ENCODE data around the gene LTK. TPM values are rescaled to one million over a fixed set of nuclear protein-coding genes. Genes with fewer than 3 reads are reported as not detected.

LTK gene
- 1 to 10 TPM; 1.9 to 2.8 TPM for total RNA-seq

- peaks cover 8% of the 10 kb centered on the region for H3K4me1 Mint-ChIP-seq
- H3K9me3 Mint-ChIP-seq = no peaks in the 10 kb centered on the region
- H3K4me3 Mint-ChIP-seq = peak within 1 kb of the TSS; percentile 77
- H3K27me3 Mint-ChIP-seq = no peaks in the 10 kb centered on the region
- H3K36me3 Mint-ChIP-seq (ENCODE audit: low read depth) = peaks cover 16% of the 10 kb centered on the region
- H3K27ac Mint-ChIP-seq = no peak within 1 kb of the TSS
- ATAC-seq (replicated peaks) = peak; percentile 75
Measured at GRCh38 chr15:41513506-41514227, at the start of gene LTK. Gene LTK, minus strand, starts transcription at chr15:41513827. Its CDS starts 118 bp downstream, at chr15:41513709.

GRCh38 chr15:41562784-41563198, 49.2 kb upstream of the LTK start:
- ATAC-seq (replicated peaks) = no peak
- H3K4me1 Mint-ChIP-seq = peaks cover 8% of the 10 kb centered on the region
- H3K9me3 Mint-ChIP-seq = no peaks in the 10 kb centered on the region
- no peak overlapping the region for H3K27ac Mint-ChIP-seq
- no peak overlapping the region for H3K4me3 Mint-ChIP-seq
- peaks cover 12% of the 10 kb centered on the region for H3K27me3 Mint-ChIP-seq
- H3K36me3 Mint-ChIP-seq (ENCODE audit: low read depth) = no peaks in the 10 kb centered on the region

GRCh38 chr15:41562244-41562643, 48.6 kb upstream of the LTK start:
- no peaks in the 10 kb centered on the region for H3K36me3 Mint-ChIP-seq (ENCODE audit: low read depth)
- no peak overlapping the region for H3K27ac Mint-ChIP-seq
- no peak for ATAC-seq (replicated peaks)
- H3K4me1 Mint-ChIP-seq = peaks cover 8% of the 10 kb centered on the region
- no peaks in the 10 kb centered on the region for H3K9me3 Mint-ChIP-seq
- peaks cover 12% of the 10 kb centered on the region for H3K27me3 Mint-ChIP-seq
- no peak overlapping the region for H3K4me3 Mint-ChIP-seq

- no peak for ATAC-seq (replicated peaks)
- Mint-ChIP-seq H3K4me1 (peaks cover 8% of the 10 kb centered on the region), H3K27me3 (peaks cover 12% of the 10 kb centered on the region), H3K27ac (no peak overlapping the region), H3K4me3 (no peak overlapping the region), H3K9me3 (no peaks in the 10 kb centered on the region), H3K36me3 (ENCODE audit: low read depth) (no peaks in the 10 kb centered on the region)
Measured at GRCh38 chr15:41561777-41562145, 48.1 kb upstream of the LTK start.

GRCh38 chr15:41561104-41561776, 47.6 kb upstream of the LTK start:
- Mint-ChIP-seq H3K9me3 (no peaks in the 10 kb centered on the region), H3K4me3 (no peak overlapping the region), H3K4me1 (peaks cover 8% of the 10 kb centered on the region), H3K36me3 (ENCODE audit: low read depth) (no peaks in the 10 kb centered on the region), H3K27ac (no peak overlapping the region), H3K27me3 (peaks cover 12% of the 10 kb centered on the region)
- no peak for ATAC-seq (replicated peaks)

- Mint-ChIP-seq H3K36me3 (ENCODE audit: low read depth) (no peaks in the 10 kb centered on the region), H3K27ac (no peak overlapping the region), H3K27me3 (peaks cover 12% of the 10 kb centered on the region), H3K9me3 (no peaks in the 10 kb centered on the region), H3K4me1 (peaks cover 8% of the 10 kb centered on the region), H3K4me3 (peak overlapping the region; percentile 71)
- no peak for ATAC-seq (replicated peaks)
Measured at GRCh38 chr15:41560572-41560874, 46.9 kb upstream of the LTK start.

- peaks cover 13% of the 10 kb centered on the region for H3K4me1 Mint-ChIP-seq
- H3K27me3 Mint-ChIP-seq = peaks cover 12% of the 10 kb centered on the region
- H3K9me3 Mint-ChIP-seq = no peaks in the 10 kb centered on the region
- peak overlapping the region; percentile 71 for H3K4me3 Mint-ChIP-seq
- H3K27ac Mint-ChIP-seq = no peak overlapping the region
- ATAC-seq (replicated peaks) = no peak
- no peaks in the 10 kb centered on the region for H3K36me3 Mint-ChIP-seq (ENCODE audit: low read depth)
Measured at GRCh38 chr15:41559239-41559782, 45.7 kb upstream of the LTK start.

- H3K4me3 Mint-ChIP-seq = peak within 1 kb of the TSS; percentile 71
- peaks cover 13% of the 10 kb centered on the region for H3K4me1 Mint-ChIP-seq
- H3K9me3 Mint-ChIP-seq = no peaks in the 10 kb centered on the region
- H3K36me3 Mint-ChIP-seq (ENCODE audit: low read depth) = no peaks in the 10 kb centered on the region
- peaks cover 12% of the 10 kb centered on the region for H3K27me3 Mint-ChIP-seq
- peak; percentile 87 for ATAC-seq (replicated peaks)
- H3K27ac Mint-ChIP-seq = peak within 1 kb of the TSS; percentile 58
Measured at GRCh38 chr15:41558400-41559238, 45.0 kb upstream of the LTK start, which contains the start of gene TYRO3. Gene TYRO3, plus strand, starts transcription at chr15:41559212. Its CDS starts 46 bp downstream, at chr15:41559258.

- H3K27ac Mint-ChIP-seq = peak overlapping the region; percentile 58
- H3K36me3 Mint-ChIP-seq (ENCODE audit: low read depth) = no peaks in the 10 kb centered on the region
- peak; percentile 63 for ATAC-seq (replicated peaks)
- no peaks in the 10 kb centered on the region for H3K9me3 Mint-ChIP-seq
- H3K4me1 Mint-ChIP-seq = peaks cover 13% of the 10 kb centered on the region
- peak overlapping the region; percentile 70 for H3K4me3 Mint-ChIP-seq
- peaks cover 12% of the 10 kb centered on the region for H3K27me3 Mint-ChIP-seq
Measured at GRCh38 chr15:41557673-41558399, 44.2 kb upstream of the LTK start.

- no peak overlapping the region for H3K27ac Mint-ChIP-seq
Measured at GRCh38 chr15:41556677-41557076, 43.0 kb upstream of the LTK start.

GRCh38 chr15:41554915-41555314, 41.3 kb upstream of the LTK start:
- Mint-ChIP-seq H3K27me3 (peaks cover 4% of the 10 kb centered on the region), H3K36me3 (ENCODE audit: low read depth) (no peaks in the 10 kb centered on the region), H3K4me1 (peaks cover 13% of the 10 kb centered on the region), H3K27ac (no peak overlapping the region), H3K4me3 (no peak overlapping the region), H3K9me3 (no peaks in the 10 kb centered on the region)
- ATAC-seq (replicated peaks) = no peak

More at GRCh38 chr15:41556677-41557076, 43.0 kb upstream of the LTK start:
- Mint-ChIP-seq H3K9me3 (no peaks in the 10 kb centered on the region), H3K27me3 (peaks cover 12% of the 10 kb centered on the region), H3K4me3 (no peak overlapping the region), H3K4me1 (peaks cover 13% of the 10 kb centered on the region), H3K36me3 (ENCODE audit: low read depth) (no peaks in the 10 kb centered on the region)
- no peak for ATAC-seq (replicated peaks)

- no peak overlapping the region for H3K27ac Mint-ChIP-seq
- ATAC-seq (replicated peaks) = no peak
- no peaks in the 10 kb centered on the region for H3K36me3 Mint-ChIP-seq (ENCODE audit: low read depth)
- H3K4me3 Mint-ChIP-seq = no peak overlapping the region
- no peaks in the 10 kb centered on the region for H3K9me3 Mint-ChIP-seq
- peaks cover 13% of the 10 kb centered on the region for H3K4me1 Mint-ChIP-seq
- no peaks in the 10 kb centered on the region for H3K27me3 Mint-ChIP-seq
Measured at GRCh38 chr15:41554343-41554742, 40.7 kb upstream of the LTK start.

- Mint-ChIP-seq H3K27me3 (no peaks in the 10 kb centered on the region), H3K27ac (no peak overlapping the region), H3K4me3 (no peak overlapping the region), H3K36me3 (ENCODE audit: low read depth) (no peaks in the 10 kb centered on the region), H3K4me1 (peaks cover 13% of the 10 kb centered on the region), H3K9me3 (no peaks in the 10 kb centered on the region)
- no peak for ATAC-seq (replicated peaks)
Measured at GRCh38 chr15:41553731-41554130, 40.1 kb upstream of the LTK start.
